Keratinocyte (primary cell): Measurements from ENCODE around the gene GOLIM4. TPM values are rescaled to one million over a fixed set of nuclear protein-coding genes. Genes with fewer than 3 reads are reported as not detected.

ENCODE experiments used
- DNase-seq: peaks from one replicate; pipeline ENCODE4 v3.0.0-alpha.2; 2011; ENCODE audit warnings: low read depth, missing footprints, low spot score
- FAIRE-seq: peaks from 2 replicates; lab custom pipeline; 2011; peaks lifted over from hg19 to GRCh38; lab: Jason Lieb, UNC
- H2AFZ ChIP-seq: 2 replicates; pipeline ENCODE4 v1.6.0; 2012; ENCODE audit warnings: low read length, control low read depth, inconsistent platforms; ENCODE audit not compliant: control insufficient read depth
- H3K27ac ChIP-seq: 2 replicates; pipeline ENCODE4 v1.5.1; 2011; ENCODE audit warnings: low read length; ENCODE audit not compliant: control insufficient read depth, insufficient read depth
- H3K27me3 ChIP-seq: 3 replicates; pipeline ENCODE4 v1.6.0; 2011; ENCODE audit warnings: low read length; ENCODE audit not compliant: control insufficient read depth, insufficient read depth; ENCODE audit errors: extremely low read depth
- H3K36me3 ChIP-seq, 2 experiments: 2 replicates in 1 of 2; 3 replicates in 1 of 2; pipeline ENCODE4 v1.5.1; 2011; ENCODE audit warnings: low read length in 2 of 2, mild to moderate bottlenecking in 1 of 2; ENCODE audit not compliant: control insufficient read depth in 2 of 2, insufficient read depth in 2 of 2; ENCODE audit errors: extremely low read depth in 1 of 2
- H3K4me1 ChIP-seq: 3 replicates; pipeline ENCODE4 v1.5.1; 2011; ENCODE audit warnings: low read length; ENCODE audit not compliant: control insufficient read depth, insufficient read depth; ENCODE audit errors: extremely low read depth
- H3K4me2 ChIP-seq: 3 replicates; pipeline ENCODE4 v1.6.0; 2011; ENCODE audit warnings: low read depth, low read length; ENCODE audit not compliant: control insufficient read depth, insufficient read depth; ENCODE audit errors: extremely low read depth
- H3K4me3 ChIP-seq, 3 experiments: fragments of 200-600 bp in 1 of 3; sonication (generic) in 1 of 3; 2 replicates in 2 of 3; 3 replicates in 1 of 3; pipeline ENCODE4 v1.5.1; 2011 to 2016; ENCODE audit warnings: low read length in 3 of 3, mild to moderate bottlenecking in 3 of 3, control low read depth in 2 of 3, inconsistent platforms in 1 of 3, low read depth in 1 of 3, mixed read lengths in 1 of 3, mixed run types in 1 of 3, moderate library complexity in 1 of 3; ENCODE audit not compliant: control insufficient read depth in 2 of 3, insufficient read depth in 2 of 3; ENCODE audit errors: extremely low read depth in 1 of 3
- H3K79me2 ChIP-seq: 2 replicates; pipeline ENCODE4 v1.6.0; 2012; ENCODE audit warnings: low read length; ENCODE audit not compliant: control insufficient read depth, insufficient read depth
- H3K9ac ChIP-seq: 3 replicates; pipeline ENCODE4 v1.6.0; 2011; ENCODE audit warnings: low read length; ENCODE audit not compliant: control insufficient read depth, insufficient read depth; ENCODE audit errors: extremely low read depth
- H3K9me1 ChIP-seq: 3 replicates; pipeline ENCODE4 v1.6.0; 2011; ENCODE audit warnings: low read length; ENCODE audit not compliant: control insufficient read depth, insufficient read depth; ENCODE audit errors: extremely low read depth
- H3K9me3 ChIP-seq: 2 replicates; pipeline ENCODE4 v1.5.1; 2012; ENCODE audit warnings: low read depth, low read length; ENCODE audit not compliant: control insufficient read depth
- H4K20me1 ChIP-seq: 3 replicates; pipeline ENCODE4 v1.6.0; 2011; ENCODE audit warnings: low read length; ENCODE audit not compliant: control insufficient read depth, insufficient read depth; ENCODE audit errors: extremely low read depth
- CTCF ChIP-seq, 3 experiments: IDR thresholded peaks in 1 of 3; conservative IDR thresholded peaks in 1 of 3; optimal IDR thresholded peaks in 1 of 3; 2 replicates in 2 of 3; 3 replicates in 1 of 3; pipeline versions ENCODE3 to v1.5.1; 2011; ENCODE audit warnings: low read length in 3 of 3, mild to moderate bottlenecking in 3 of 3, moderate library complexity in 2 of 3, control low read depth in 1 of 3, inconsistent platforms in 1 of 3; ENCODE audit not compliant: insufficient read depth in 2 of 3; ENCODE audit errors: extremely low read depth in 1 of 3
- EZH2 ChIP-seq: IDR thresholded peaks from one replicate; pipeline ENCODE4 v1.6.1; 2012; ENCODE audit warnings: inconsistent platforms, mild to moderate bottlenecking, low read length, moderate library complexity
- dilution Hi-C: fragments of 300-500 bp; cut with MboI; formaldehyde crosslinking; loops from one replicate; pipeline ENCODE4 v1.7.0; 2020; ENCODE audit warnings: low sequenced_read_pairs; ENCODE audit not compliant: extremely low pct_ligation_motif_present
- polyA plus RNA-seq, 5 experiments: library from polyadenylated mRNA; depleted of rRNA in 3 of 5; stranded (reverse) in 3 of 5; stranded (forward) in 1 of 5; unstranded in 1 of 5; fragments of >200 nt; gene quantifications; 1 replicate in 1 of 5; 2 replicates in 3 of 5; 3 replicates in 1 of 5; pipeline versions ENCODE4 v1.2.1 to v1.2.3, GENCODE V29; 2011 to 2012; ENCODE audit warnings: missing spikeins in 2 of 5, low read depth in 1 of 5, low replicate concordance in 1 of 5

GOLIM4 gene
- polyA plus RNA-seq, 1 donor (not counting 4 experiments of a cell fraction or from before 2014, with no cell fraction given) = 13.4 TPM

GRCh38 chr3:168070919-168071318, 24.8 kb downstream of the GOLIM4 start:
- Histone ChIP-seq H3K9me3 (no peaks in the 10 kb centered on the region), H3K9ac (no peak overlapping the region), H3K4me1 (peaks cover 20% of the 10 kb centered on the region), H4K20me1 (no peaks in the 10 kb centered on the region), H3K4me3 (no peak overlapping the region), H3K9me1 (no peaks in the 10 kb centered on the region), H3K36me3 (no peaks in the 10 kb centered on the region), H3K4me2 (peak overlapping the region; percentile 87), H2AFZ (no peak overlapping the region), H3K27me3 (no peaks in the 10 kb centered on the region), H3K27ac (peak overlapping the region; percentile 80), H3K79me2 (peaks cover 12% of the 10 kb centered on the region)
- DNase-seq = no peak
- TF ChIP-seq CTCF (optimal IDR thresholded peaks at IDR 0.05 in 1 of 3, IDR thresholded peaks at IDR 0.05 in 1 of 3, conservative IDR thresholded peaks at IDR 0.05 in 1 of 3; ENCODE audit: extremely low read depth in 1 of 3, insufficient read depth in 2 of 3, low read length in 3 of 3) = no peak
- TF ChIP-seq EZH2 = no peak
- dilution Hi-C loops = no loop called here
- FAIRE-seq = no peak

GRCh38 chr3:168068346-168068745, 27.4 kb downstream of the GOLIM4 start:
- Histone ChIP-seq H3K4me1 (peaks cover 18% of the 10 kb centered on the region), H3K4me3 (no peak overlapping the region), H3K79me2 (peaks cover 6% of the 10 kb centered on the region), H3K9ac (no peak overlapping the region), H3K36me3 (no peaks in the 10 kb centered on the region), H3K27ac (no peak overlapping the region), H3K4me2 (no peak overlapping the region), H3K9me3 (no peaks in the 10 kb centered on the region), H2AFZ (no peak overlapping the region), H4K20me1 (no peaks in the 10 kb centered on the region), H3K27me3 (no peaks in the 10 kb centered on the region), H3K9me1 (no peaks in the 10 kb centered on the region)
- dilution Hi-C loops = no loop called here
- TF ChIP-seq CTCF (optimal IDR thresholded peaks at IDR 0.05 in 1 of 3, IDR thresholded peaks at IDR 0.05 in 1 of 3, conservative IDR thresholded peaks at IDR 0.05 in 1 of 3; ENCODE audit: extremely low read depth in 1 of 3, insufficient read depth in 2 of 3, low read length in 3 of 3) (no peak), EZH2 (no peak)
- FAIRE-seq (no peak), DNase-seq (no peak)
